HepG2 (cell line): ENCODE measurements around the gene CIB2.

Experiments
- CC2D1A ChIP-seq: sonication (generic); formaldehyde crosslinking; IDR thresholded peaks from 2 replicates; pipeline ENCODE4 v1.8.1; 2023; ENCODE audit warnings: mild to moderate bottlenecking, missing genetic modification reagents
- MAFK ChIP-seq, 2 experiments: IDR thresholded peaks in 1 of 2; conservative IDR thresholded peaks in 1 of 2; 2 replicates each; pipeline ENCODE4 v1.6.1; 2011; ENCODE audit warnings: improper control_type of control experiment in 2 of 2, low read length in 2 of 2
- NFRKB ChIP-seq: fragments of 450-650 bp; IDR thresholded peaks from 2 replicates; pipeline ENCODE4 v1.6.1; 2017
- PHF20 ChIP-seq: sonication (generic); formaldehyde crosslinking; IDR thresholded peaks from 2 replicates; pipeline ENCODE4 v1.5.0; 2020; ENCODE audit warnings: mild to moderate bottlenecking, missing genetic modification reagents
- SIX1 ChIP-seq: sonication (generic); formaldehyde crosslinking; IDR thresholded peaks from 2 replicates; pipeline ENCODE4 v1.4.0; 2020; ENCODE audit warnings: missing genetic modification reagents, borderline replicate concordance
- SIX4 ChIP-seq: sonication (generic); formaldehyde crosslinking; IDR thresholded peaks from 2 replicates; pipeline ENCODE4 v1.4.0; 2020; ENCODE audit warnings: missing genetic modification reagents
- TARDBP ChIP-seq: sonication (generic); formaldehyde crosslinking; IDR thresholded peaks from 2 replicates; pipeline ENCODE4 v1.8.0; 2022; ENCODE audit warnings: mild to moderate bottlenecking, missing genetic modification reagents
- TCF7L2 ChIP-seq: IDR thresholded peaks from 2 replicates; pipeline ENCODE4 v1.6.1; 2011; ENCODE audit warnings: mild to moderate bottlenecking, low read depth, low read length, moderate library complexity
- ZNF329 ChIP-seq: sonication (generic); formaldehyde crosslinking; IDR thresholded peaks from 2 replicates; pipeline ENCODE4 v1.9.0; 2021; ENCODE audit warnings: low read depth, mild to moderate bottlenecking, missing genetic modification reagents
- TF ChIP-seq, protein P1 (sequence below): conservative IDR thresholded peaks from 2 replicates; pipeline ENCODE4 v1.6.1; 2018; ENCODE audit warnings: missing genetic modification reagents
- TF ChIP-seq, protein P2 (sequence below): sonication (generic); formaldehyde crosslinking; IDR thresholded peaks from 2 replicates; pipeline ENCODE4 v1.4.0; 2020; ENCODE audit warnings: mild to moderate bottlenecking, missing genetic modification reagents
- TF ChIP-seq, protein P3 (sequence below): sonication (generic); formaldehyde crosslinking; IDR thresholded peaks from 2 replicates; pipeline ENCODE4 v1.5.0; 2020; ENCODE audit warnings: mild to moderate bottlenecking, missing genetic modification reagents, borderline replicate concordance
- TF ChIP-seq, protein P4 (sequence below): sonication (generic); formaldehyde crosslinking; conservative IDR thresholded peaks from 2 replicates; pipeline ENCODE4 v1.5.0; 2020; ENCODE audit warnings: missing genetic modification reagents
- TF ChIP-seq, protein P5 (sequence below): sonication (generic); formaldehyde crosslinking; IDR thresholded peaks from 2 replicates; pipeline ENCODE4 v1.5.0; 2020; ENCODE audit warnings: mild to moderate bottlenecking, missing genetic modification reagents, moderate library complexity

DNA sequence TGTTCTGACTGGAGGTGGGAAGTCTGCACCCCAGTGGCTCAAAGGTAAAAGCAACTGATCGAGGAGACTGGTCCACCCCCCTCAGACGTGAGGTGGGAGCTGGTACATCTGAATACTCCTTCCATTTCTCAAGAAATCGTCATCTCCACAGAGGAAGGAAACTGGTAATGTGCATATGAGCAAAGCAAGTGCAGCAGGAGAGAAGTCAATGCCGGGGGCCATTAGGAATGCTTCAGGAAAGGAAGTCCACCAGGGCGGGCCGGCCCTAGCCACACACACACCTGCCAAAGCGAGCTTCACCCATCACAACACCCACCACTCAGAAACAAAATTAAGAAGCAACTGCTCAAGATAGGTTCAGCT lies 62.2 kb downstream of the CIB2 start:
- TF ChIP-seq SIX4 (CRISPR knock-in tag), result no peak
- TF ChIP-seq, protein P1, sequence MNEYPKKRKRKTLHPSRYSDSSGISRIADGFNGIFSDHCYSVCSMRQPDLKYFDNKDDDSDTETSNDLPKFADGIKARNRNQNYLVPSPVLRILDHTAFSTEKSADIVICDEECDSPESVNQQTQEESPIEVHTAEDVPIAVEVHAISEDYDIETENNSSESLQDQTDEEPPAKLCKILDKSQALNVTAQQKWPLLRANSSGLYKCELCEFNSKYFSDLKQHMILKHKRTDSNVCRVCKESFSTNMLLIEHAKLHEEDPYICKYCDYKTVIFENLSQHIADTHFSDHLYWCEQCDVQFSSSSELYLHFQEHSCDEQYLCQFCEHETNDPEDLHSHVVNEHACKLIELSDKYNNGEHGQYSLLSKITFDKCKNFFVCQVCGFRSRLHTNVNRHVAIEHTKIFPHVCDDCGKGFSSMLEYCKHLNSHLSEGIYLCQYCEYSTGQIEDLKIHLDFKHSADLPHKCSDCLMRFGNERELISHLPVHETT (CRISPR knock-in tag), result no peak
- TF ChIP-seq, protein P2, sequence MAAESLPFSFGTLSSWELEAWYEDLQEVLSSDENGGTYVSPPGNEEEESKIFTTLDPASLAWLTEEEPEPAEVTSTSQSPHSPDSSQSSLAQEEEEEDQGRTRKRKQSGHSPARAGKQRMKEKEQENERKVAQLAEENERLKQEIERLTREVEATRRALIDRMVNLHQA (CRISPR knock-in tag), result no peak
- TF ChIP-seq, protein P3, sequence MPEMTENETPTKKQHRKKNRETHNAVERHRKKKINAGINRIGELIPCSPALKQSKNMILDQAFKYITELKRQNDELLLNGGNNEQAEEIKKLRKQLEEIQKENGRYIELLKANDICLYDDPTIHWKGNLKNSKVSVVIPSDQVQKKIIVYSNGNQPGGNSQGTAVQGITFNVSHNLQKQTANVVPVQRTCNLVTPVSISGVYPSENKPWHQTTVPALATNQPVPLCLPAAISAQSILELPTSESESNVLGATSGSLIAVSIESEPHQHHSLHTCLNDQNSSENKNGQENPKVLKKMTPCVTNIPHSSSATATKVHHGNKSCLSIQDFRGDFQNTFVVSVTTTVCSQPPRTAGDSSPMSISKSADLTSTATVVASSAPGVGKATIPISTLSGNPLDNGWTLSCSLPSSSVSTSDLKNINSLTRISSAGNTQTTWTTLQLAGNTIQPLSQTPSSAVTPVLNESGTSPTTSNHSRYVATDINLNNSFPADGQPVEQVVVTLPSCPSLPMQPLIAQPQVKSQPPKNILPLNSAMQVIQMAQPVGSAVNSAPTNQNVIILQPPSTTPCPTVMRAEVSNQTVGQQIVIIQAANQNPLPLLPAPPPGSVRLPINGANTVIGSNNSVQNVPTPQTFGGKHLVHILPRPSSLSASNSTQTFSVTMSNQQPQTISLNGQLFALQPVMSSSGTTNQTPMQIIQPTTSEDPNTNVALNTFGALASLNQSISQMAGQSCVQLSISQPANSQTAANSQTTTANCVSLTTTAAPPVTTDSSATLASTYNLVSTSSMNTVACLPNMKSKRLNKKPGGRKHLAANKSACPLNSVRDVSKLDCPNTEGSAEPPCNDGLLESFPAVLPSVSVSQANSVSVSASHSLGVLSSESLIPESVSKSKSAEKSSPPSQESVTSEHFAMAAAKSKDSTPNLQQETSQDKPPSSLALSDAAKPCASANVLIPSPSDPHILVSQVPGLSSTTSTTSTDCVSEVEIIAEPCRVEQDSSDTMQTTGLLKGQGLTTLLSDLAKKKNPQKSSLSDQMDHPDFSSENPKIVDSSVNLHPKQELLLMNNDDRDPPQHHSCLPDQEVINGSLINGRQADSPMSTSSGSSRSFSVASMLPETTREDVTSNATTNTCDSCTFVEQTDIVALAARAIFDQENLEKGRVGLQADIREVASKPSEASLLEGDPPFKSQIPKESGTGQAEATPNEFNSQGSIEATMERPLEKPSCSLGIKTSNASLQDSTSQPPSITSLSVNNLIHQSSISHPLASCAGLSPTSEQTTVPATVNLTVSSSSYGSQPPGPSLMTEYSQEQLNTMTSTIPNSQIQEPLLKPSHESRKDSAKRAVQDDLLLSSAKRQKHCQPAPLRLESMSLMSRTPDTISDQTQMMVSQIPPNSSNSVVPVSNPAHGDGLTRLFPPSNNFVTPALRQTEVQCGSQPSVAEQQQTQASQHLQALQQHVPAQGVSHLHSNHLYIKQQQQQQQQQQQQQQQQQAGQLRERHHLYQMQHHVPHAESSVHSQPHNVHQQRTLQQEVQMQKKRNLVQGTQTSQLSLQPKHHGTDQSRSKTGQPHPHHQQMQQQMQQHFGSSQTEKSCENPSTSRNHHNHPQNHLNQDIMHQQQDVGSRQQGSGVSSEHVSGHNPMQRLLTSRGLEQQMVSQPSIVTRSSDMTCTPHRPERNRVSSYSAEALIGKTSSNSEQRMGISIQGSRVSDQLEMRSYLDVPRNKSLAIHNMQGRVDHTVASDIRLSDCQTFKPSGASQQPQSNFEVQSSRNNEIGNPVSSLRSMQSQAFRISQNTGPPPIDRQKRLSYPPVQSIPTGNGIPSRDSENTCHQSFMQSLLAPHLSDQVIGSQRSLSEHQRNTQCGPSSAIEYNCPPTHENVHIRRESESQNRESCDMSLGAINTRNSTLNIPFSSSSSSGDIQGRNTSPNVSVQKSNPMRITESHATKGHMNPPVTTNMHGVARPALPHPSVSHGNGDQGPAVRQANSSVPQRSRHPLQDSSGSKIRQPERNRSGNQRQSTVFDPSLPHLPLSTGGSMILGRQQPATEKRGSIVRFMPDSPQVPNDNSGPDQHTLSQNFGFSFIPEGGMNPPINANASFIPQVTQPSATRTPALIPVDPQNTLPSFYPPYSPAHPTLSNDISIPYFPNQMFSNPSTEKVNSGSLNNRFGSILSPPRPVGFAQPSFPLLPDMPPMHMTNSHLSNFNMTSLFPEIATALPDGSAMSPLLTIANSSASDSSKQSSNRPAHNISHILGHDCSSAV, result no peak
- TF ChIP-seq SIX1 (CRISPR knock-in tag), result no peak
- no peak for TF ChIP-seq ZNF329 (CRISPR knock-in tag)
- TF ChIP-seq PHF20 (CRISPR knock-in tag), result no peak
- TF ChIP-seq MAFK (conservative IDR thresholded peaks at IDR 0.05 in 1 of 2, IDR thresholded peaks at IDR 0.05 in 1 of 2; ENCODE audit: low read length in 2 of 2), result no peak
- TF ChIP-seq, protein P4, sequence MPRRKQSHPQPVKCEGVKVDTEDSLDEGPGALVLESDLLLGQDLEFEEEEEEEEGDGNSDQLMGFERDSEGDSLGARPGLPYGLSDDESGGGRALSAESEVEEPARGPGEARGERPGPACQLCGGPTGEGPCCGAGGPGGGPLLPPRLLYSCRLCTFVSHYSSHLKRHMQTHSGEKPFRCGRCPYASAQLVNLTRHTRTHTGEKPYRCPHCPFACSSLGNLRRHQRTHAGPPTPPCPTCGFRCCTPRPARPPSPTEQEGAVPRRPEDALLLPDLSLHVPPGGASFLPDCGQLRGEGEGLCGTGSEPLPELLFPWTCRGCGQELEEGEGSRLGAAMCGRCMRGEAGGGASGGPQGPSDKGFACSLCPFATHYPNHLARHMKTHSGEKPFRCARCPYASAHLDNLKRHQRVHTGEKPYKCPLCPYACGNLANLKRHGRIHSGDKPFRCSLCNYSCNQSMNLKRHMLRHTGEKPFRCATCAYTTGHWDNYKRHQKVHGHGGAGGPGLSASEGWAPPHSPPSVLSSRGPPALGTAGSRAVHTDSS (CRISPR knock-in tag), result no peak
- no peak for TF ChIP-seq TARDBP (CRISPR knock-in tag)
- TF ChIP-seq NFRKB, result no peak
- TF ChIP-seq, protein P5, sequence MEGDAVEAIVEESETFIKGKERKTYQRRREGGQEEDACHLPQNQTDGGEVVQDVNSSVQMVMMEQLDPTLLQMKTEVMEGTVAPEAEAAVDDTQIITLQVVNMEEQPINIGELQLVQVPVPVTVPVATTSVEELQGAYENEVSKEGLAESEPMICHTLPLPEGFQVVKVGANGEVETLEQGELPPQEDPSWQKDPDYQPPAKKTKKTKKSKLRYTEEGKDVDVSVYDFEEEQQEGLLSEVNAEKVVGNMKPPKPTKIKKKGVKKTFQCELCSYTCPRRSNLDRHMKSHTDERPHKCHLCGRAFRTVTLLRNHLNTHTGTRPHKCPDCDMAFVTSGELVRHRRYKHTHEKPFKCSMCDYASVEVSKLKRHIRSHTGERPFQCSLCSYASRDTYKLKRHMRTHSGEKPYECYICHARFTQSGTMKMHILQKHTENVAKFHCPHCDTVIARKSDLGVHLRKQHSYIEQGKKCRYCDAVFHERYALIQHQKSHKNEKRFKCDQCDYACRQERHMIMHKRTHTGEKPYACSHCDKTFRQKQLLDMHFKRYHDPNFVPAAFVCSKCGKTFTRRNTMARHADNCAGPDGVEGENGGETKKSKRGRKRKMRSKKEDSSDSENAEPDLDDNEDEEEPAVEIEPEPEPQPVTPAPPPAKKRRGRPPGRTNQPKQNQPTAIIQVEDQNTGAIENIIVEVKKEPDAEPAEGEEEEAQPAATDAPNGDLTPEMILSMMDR (CRISPR knock-in tag), result no peak
- no peak for TF ChIP-seq TCF7L2
- no peak for TF ChIP-seq CC2D1A (CRISPR knock-in tag)
